Measurements from ENCODE around the gene SPDYE4. TPM values are rescaled to one million over a fixed set of nuclear protein-coding genes. Genes with fewer than 3 reads are reported as not detected.

The SPDYE4 gene
- total RNA-seq, 1 donor from 2014 or later: not detected

- H3K4me3 ChIP-seq: no peak overlapping the region
- no peaks in the 10 kb centered on the region for H3K27me3 ChIP-seq (ENCODE audit: low read depth)
- H3K36me3 ChIP-seq: no peaks in the 10 kb centered on the region
- intact Hi-C loops (cut with micrococcal nuclease): no loop called here
- no peak for DNase-seq
- H3K9me3 ChIP-seq (replicated peaks): peaks cover 12% of the 10 kb centered on the region
- TF ChIP-seq CTCF (IDR thresholded peaks at IDR 0.05; ENCODE audit: borderline replicate concordance): no peak
- H3K27ac ChIP-seq (replicated peaks): no peak overlapping the region
- H3K4me1 ChIP-seq: no peaks in the 10 kb centered on the region
Observed at GRCh38 chr17:8791248-8791909, 33.0 kb upstream of the SPDYE4 start.

- intact Hi-C loops (cut with micrococcal nuclease): no loop called here
Observed at GRCh38 chr17:8789743-8790142, 31.4 kb upstream of the SPDYE4 start.

GRCh38 chr17:8788998-8789397, 30.7 kb upstream of the SPDYE4 start:
- no peaks in the 10 kb centered on the region for H3K27me3 ChIP-seq (ENCODE audit: low read depth)
- peaks cover 2% of the 10 kb centered on the region for H3K4me1 ChIP-seq
- intact Hi-C loops (cut with micrococcal nuclease): no loop called here
- no peak for DNase-seq
- no peak overlapping the region for H3K27ac ChIP-seq (replicated peaks)
- no peak for TF ChIP-seq CTCF (IDR thresholded peaks at IDR 0.05; ENCODE audit: borderline replicate concordance)
- H3K36me3 ChIP-seq: no peaks in the 10 kb centered on the region
- H3K9me3 ChIP-seq (replicated peaks): peaks cover 12% of the 10 kb centered on the region
- no peak overlapping the region for H3K4me3 ChIP-seq

More at GRCh38 chr17:8789743-8790142, 31.4 kb upstream of the SPDYE4 start:
- peaks cover 12% of the 10 kb centered on the region for H3K9me3 ChIP-seq (replicated peaks)
- no peaks in the 10 kb centered on the region for H3K36me3 ChIP-seq
- H3K4me3 ChIP-seq: no peak overlapping the region
- no peak for DNase-seq
- no peak overlapping the region for H3K27ac ChIP-seq (replicated peaks)
- peaks cover 2% of the 10 kb centered on the region for H3K4me1 ChIP-seq
- TF ChIP-seq CTCF (IDR thresholded peaks at IDR 0.05; ENCODE audit: borderline replicate concordance): no peak
- H3K27me3 ChIP-seq (ENCODE audit: low read depth): no peaks in the 10 kb centered on the region

GRCh38 chr17:8785547-8786413, 27.4 kb upstream of the SPDYE4 start:
- Histone ChIP-seq H3K27me3 (ENCODE audit: low read depth) (no peaks in the 10 kb centered on the region), H3K9me3 (replicated peaks) (peaks cover 7% of the 10 kb centered on the region), H3K4me3 (no peak overlapping the region), H3K4me1 (peaks cover 2% of the 10 kb centered on the region), H3K27ac (replicated peaks) (no peak overlapping the region), H3K36me3 (no peaks in the 10 kb centered on the region)
- peak; percentile 71 for DNase-seq
- peak; percentile 91 for TF ChIP-seq CTCF (IDR thresholded peaks at IDR 0.05; ENCODE audit: borderline replicate concordance)
- intact Hi-C loops (cut with micrococcal nuclease): no loop called here

GRCh38 chr17:8782176-8782575, 23.8 kb upstream of the SPDYE4 start:
- no peak for TF ChIP-seq CTCF (IDR thresholded peaks at IDR 0.05; ENCODE audit: borderline replicate concordance)
- Histone ChIP-seq H3K4me1 (peaks cover 2% of the 10 kb centered on the region), H3K27me3 (ENCODE audit: low read depth) (no peaks in the 10 kb centered on the region), H3K27ac (replicated peaks) (no peak overlapping the region), H3K4me3 (no peak overlapping the region), H3K9me3 (replicated peaks) (peaks cover 7% of the 10 kb centered on the region), H3K36me3 (no peaks in the 10 kb centered on the region)
- DNase-seq: no peak
- intact Hi-C loops (cut with micrococcal nuclease): no loop called here

Measured in left ventricle myocardium inferior (tissue), 1 donor.